Islet precursor cell (in vitro differentiated cells): ENCODE results near the gene CCPG1.
"Not testable (repeated sequence)": the region's sequence is repeated elsewhere in the genome, so short reads cannot be mapped to it uniquely, and the experiment has no call there.

Experiments used
- DNase-seq: peaks from one replicate; pipeline ENCODE4 v3.0.0-alpha.2; 2018

CCPG1 gene, protein sequence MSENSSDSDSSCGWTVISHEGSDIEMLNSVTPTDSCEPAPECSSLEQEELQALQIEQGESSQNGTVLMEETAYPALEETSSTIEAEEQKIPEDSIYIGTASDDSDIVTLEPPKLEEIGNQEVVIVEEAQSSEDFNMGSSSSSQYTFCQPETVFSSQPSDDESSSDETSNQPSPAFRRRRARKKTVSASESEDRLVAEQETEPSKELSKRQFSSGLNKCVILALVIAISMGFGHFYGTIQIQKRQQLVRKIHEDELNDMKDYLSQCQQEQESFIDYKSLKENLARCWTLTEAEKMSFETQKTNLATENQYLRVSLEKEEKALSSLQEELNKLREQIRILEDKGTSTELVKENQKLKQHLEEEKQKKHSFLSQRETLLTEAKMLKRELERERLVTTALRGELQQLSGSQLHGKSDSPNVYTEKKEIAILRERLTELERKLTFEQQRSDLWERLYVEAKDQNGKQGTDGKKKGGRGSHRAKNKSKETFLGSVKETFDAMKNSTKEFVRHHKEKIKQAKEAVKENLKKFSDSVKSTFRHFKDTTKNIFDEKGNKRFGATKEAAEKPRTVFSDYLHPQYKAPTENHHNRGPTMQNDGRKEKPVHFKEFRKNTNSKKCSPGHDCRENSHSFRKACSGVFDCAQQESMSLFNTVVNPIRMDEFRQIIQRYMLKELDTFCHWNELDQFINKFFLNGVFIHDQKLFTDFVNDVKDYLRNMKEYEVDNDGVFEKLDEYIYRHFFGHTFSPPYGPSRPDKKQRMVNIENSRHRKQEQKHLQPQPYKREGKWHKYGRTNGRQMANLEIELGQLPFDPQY

DNA sequence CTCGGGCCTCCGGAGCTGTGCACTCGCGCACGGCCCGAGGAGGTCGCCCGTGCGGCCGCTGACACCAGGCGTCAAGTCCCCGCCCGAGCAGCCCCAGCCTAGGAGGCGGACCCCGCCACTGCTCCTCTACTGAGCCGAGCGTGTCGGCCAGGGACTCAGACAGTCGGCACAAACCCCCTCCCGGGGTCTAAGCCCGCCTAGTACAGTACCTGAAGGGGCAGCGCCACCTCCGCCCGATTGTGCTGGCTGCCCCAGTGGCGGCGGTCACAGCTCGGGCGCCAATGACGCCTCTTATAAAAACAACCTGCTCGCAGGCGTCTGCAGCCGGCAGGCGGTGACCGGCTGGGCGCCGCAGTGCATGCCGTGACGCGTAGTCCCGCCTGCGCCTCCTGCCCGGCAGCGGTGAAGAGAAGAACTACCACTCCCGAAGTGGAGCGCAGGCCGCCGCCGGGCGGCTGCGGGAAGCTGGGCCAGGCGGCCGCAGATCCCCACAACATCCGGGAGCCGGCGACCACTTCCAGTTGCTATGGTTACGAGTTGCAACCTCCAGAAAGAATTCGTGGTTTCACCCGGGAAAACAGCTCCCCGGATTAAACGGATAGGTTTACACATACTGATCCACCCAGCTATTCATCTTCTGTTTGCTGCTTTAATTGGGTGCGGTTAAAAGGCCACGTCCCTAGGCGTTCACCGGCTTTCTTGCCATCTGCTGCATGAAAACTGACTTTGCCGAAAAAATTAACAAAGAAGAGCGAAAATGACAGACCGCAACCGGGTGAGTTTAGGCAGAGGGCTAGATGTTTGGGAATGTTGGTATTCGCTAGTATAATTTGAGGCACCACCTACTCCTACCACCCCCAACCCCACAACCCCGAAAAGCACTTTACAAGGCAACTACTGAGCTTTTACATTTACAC is at the start of gene CCPG1, which contains the start of gene PIERCE2:
CCPG1 (minus strand) TSS at position 348 of the 917 bp plus-strand sequence. CDS start 18,935 bp downstream, outside the sequence.
PIERCE2 (plus strand) TSS at position 484 of the 917 bp plus-strand sequence; CDS start at position 758, 274 bp downstream.
- DNase-seq = peak; percentile 98

DNA sequence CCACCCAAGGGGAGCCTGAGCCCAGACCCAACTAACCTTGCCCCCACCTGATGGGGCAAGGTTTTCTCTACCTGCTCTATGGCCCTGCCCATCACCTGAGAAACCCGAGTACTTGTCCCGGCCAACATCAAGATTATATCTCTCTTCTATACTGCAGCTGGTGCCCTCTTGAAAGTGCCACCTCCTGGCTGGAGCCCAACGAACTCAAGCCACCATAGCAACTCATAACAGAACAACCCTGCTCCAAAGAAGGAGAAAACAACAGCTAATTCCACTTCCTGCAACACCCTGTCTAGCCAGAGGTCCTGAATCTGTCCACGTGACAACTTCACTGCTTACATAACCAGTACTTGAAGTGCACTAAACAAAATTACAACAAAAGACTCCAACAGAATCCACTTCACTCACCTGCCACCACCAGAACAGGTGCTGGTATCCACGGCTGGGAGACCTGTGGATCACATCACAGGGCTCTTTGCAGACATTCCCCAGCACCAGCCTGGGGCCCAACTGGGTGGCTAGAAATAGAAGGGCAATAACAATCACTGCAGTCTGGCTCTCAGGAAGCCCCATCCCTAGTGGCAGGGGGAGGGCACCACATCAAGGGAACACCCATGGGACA is 49.4 kb upstream of the CCPG1 start:
- no peak for DNase-seq

DNA sequence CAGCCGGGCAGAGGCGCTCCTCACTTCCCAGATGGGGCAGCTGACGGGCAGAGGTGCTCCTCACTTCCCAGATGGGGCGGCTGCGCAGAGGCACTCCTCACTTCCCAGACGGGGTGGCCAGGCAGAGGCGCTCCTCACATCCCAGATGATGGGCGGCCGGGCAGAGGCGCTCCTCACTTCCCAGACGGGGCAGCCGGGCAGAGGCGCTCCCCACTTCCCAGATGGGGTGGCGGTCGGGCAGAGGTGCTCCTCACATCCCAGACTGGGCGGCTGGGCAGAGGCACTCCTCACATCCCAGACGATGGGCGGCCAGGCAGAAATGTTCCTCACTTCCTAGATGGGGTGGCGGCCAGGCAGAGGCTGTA is 38.9 kb upstream of the CCPG1 start:
- not testable (repeated sequence) for DNase-seq

DNA sequence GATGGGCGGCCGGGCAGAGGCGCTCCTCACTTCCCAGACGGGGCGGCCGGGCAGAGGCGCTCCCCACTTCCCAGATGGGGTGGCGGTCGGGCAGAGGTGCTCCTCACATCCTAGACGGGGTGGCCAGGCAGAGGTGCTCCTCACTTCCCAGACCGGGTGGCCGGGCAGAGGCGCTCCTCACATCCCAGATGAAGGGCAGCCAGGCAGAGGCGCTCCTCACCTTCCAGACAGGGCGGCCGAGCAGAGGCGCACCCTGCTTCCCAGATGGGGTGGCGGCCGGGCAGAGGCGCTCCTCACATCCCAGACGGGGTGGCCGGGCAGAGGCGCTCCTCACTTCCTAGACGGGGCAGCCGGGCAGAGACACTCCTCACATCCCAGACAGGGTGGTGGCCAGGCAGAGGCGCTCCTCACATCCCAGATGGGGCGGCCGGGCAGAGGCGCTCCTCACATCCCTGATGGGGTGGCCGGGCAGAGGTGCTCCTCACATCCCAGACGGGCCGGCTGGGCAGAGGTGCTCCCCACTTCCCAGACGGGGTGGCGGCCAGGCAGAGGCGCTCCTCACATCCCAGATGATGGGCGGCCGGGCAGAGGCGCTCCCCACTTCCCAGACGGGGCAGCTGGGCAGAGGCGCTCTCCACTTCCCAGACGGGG is 38.3 kb upstream of the CCPG1 start:
- not testable (repeated sequence) for DNase-seq

- DNase-seq = not testable (repeated sequence)
Measured at GRCh38 chr15:55445936-55446335, 37.8 kb upstream of the CCPG1 start.

DNA sequence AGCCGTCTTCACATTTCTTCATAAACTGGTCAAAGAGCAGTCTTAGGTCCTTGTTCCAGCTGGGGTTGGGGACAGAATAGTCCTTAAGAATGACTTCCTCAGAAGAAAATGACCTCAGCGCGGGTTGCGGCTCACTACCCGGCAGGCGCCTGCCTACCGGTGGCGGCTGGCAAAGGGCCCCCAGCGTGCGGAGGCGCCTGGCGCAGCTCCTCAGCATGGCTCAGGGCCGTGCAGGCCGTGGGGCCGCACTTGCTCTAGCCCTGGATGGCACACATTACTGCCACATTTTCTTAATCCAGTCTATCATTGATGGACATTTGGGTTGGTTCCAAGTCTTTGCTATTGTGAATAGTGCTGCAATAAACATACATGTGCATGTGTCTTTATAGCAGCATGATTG is 35.0 kb upstream of the CCPG1 start:
- DNase-seq = not testable (repeated sequence)

GRCh38 chr15:55434989-55435825 is 27.0 kb upstream of the CCPG1 start:
- DNase-seq = no peak

- DNase-seq = no peak
Measured at GRCh38 chr15:55422089-55422488, 13.9 kb upstream of the CCPG1 start.

DNA sequence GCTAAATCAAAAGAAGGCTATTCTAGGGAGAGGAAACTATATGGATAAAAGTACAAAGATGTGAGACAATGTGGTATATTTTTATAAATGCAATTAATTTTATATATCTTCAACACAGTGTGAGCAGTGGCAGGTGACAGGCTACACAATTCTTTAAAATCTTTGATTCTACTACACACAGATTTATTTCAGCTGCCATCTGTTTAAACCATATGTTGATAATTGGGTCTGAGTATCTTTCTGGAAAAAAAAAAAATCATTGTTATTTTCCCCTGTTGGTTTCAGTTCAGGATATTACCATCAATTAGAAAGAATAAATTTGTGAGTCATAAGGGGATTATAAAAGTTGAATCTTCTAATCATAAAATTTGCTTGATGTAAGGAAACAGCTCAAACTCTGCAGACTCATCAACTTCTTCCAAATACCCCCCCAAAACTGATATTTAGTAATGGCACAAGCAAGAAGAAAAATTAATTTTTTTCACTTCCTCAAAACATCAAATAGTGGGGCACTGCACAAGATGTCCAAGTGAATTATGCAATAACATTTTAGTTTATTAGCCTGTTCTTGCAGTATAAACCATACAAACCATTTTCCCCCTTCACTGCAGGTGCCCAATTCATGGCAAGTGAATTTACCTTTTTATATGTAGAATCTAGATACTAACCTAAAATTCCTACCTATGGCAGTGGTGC is 12.2 kb upstream of the CCPG1 start:
- no peak for DNase-seq

DNA sequence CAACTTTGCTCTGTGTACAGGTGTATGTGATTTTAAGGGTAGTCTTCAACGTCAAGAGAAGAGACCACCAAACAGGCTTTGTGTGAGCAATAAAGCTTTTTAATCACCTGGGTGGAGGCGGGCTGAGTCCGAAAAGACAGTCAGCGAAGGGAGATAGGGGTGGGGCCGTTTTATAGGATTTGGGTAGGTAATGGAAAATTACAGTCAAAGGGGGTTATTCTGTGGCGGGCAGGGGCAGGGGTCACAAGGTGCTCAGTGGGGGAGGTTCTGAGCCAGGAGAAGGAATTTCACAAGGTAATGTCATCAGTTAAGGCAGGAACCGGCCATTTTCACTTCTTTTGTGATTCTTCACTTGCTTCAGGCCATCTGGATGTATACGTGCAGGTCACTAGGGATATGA is 9.5 kb upstream of the CCPG1 start:
- not testable (repeated sequence) for DNase-seq

- DNase-seq = not testable (repeated sequence)
Measured at GRCh38 chr15:55408976-55409375, 817 bp upstream of the CCPG1 start.

GRCh38 chr15:55407498-55408011 is 604 bp downstream of the CCPG1 start:
- no peak for DNase-seq

DNA sequence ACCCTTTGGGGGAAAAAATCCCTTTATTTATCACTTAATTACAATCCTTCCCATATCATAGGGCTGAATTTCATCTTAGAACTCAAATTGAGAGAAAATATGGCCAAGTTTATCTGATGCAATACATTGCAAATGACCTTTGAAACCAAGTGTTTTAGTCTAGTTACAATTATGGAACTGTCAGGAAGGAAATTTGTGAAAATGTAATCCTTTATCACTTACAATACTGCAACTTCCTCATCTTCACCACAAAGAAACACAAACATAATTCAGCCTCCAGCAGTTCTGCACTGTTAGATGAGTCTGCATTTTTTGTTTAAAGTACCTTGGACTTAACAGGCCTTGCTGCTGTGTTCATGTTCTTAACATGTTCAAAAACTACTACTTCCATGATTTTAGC is 4.6 kb downstream of the CCPG1 start:
- DNase-seq = no peak

GRCh38 chr15:55402707-55403106 is 5.5 kb downstream of the CCPG1 start:
- DNase-seq = no peak

DNA sequence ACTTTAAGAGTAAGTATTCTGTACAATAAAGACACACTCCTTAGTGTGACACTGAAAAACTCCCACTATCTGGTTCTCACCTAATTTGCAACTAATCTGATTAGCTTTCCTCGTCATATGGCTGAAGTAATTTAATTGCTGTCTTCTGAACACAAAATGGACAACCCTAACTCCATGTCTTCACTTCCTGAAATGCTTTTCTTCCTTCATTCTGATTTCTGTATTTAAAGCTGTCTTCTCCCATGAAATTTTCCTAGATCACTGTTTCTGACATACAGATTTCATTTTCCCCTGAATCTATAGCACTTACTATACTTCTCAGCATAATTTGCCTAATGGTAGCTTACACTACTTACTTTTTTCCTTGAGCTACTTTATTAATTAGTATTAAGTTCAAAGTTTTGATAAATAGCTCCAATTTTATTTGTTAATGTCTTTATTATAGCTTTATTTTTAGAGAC is 6.3 kb downstream of the CCPG1 start:
- DNase-seq = no peak

GRCh38 chr15:55400050-55400449 is 8.1 kb downstream of the CCPG1 start:
- not testable (repeated sequence) for DNase-seq

GRCh38 chr15:55398243-55398642 is 9.9 kb downstream of the CCPG1 start:
- no peak for DNase-seq

GRCh38 chr15:55394694-55395093 is 13.5 kb downstream of the CCPG1 start:
- DNase-seq = no peak

GRCh38 chr15:55389264-55389607 is 18.9 kb downstream of the CCPG1 start:
- DNase-seq = no peak

GRCh38 chr15:55387027-55387426 is 21.1 kb downstream of the CCPG1 start:
- no peak for DNase-seq
